WTC11 (cell line): ENCODE measurements around the gene RBM10. TPM values are rescaled to one million over a fixed set of nuclear protein-coding genes. Genes with fewer than 3 reads are reported as not detected.

ENCODE experiments used
- ATAC-seq: fragments of 200-7000 bp; cut with Tn5 transposase; 2 replicates; pipeline ENCODE4 v1.10.0; 2021; ENCODE audit warnings: mild to moderate bottlenecking, moderate library complexity
- CTCF ChIA-PET: fragments of 300-600 bp; sonication (Branson Sonifier 250); formaldehyde crosslinking; loops from one replicate; lab custom pipeline; 2021; ENCODE audit warnings: antibody characterized with exemption; lab: Charles Lee
- POLR2A ChIA-PET: fragments of 350-600 bp; sonication (Branson Sonifier 250); formaldehyde crosslinking; loops from one replicate; lab custom pipeline; 2021; ENCODE audit warnings: antibody characterized with exemption; lab: Charles Lee
- DNase-seq: peaks from one replicate; pipeline ENCODE4 v3.0.0; 2021; ENCODE audit warnings: low spot score
- H3K27ac Mint-ChIP-seq: 2 replicates; pipeline ENCODE4 v1.8.0; 2021; ENCODE audit warnings: mixed read lengths
- H3K27me3 Mint-ChIP-seq: 2 replicates; pipeline ENCODE4 v1.8.0; 2021; ENCODE audit warnings: low read depth, mild to moderate bottlenecking, moderate library complexity, mixed read lengths
- H3K36me3 Mint-ChIP-seq: 2 replicates; pipeline ENCODE4 v1.8.0; 2021; ENCODE audit warnings: mixed read lengths
- H3K4me1 Mint-ChIP-seq: 2 replicates; pipeline ENCODE4 v1.8.0; 2022; ENCODE audit warnings: mixed read lengths
- H3K4me3 Mint-ChIP-seq: 2 replicates; pipeline ENCODE4 v1.8.0; 2021; ENCODE audit warnings: mild to moderate bottlenecking, moderate library complexity, mixed read lengths
- H3K9me3 Mint-ChIP-seq: 2 replicates; pipeline ENCODE4 v1.8.0; 2021; ENCODE audit warnings: mixed read lengths
- ATF2 ChIP-seq: sonication (generic); formaldehyde crosslinking; IDR thresholded peaks from 2 replicates; pipeline ENCODE4 v1.8.1; 2022; ENCODE audit warnings: low read depth, missing genetic modification reagents, borderline replicate concordance
- CREM ChIP-seq: sonication (generic); formaldehyde crosslinking; IDR thresholded peaks from 2 replicates; pipeline ENCODE4 v1.8.1; 2022; ENCODE audit warnings: mild to moderate bottlenecking, missing genetic modification reagents, moderate library complexity
- EMX1 ChIP-seq: fragments of 250-450 bp; sonication (Bioruptor Pico); IDR thresholded peaks from 2 replicates; pipeline ENCODE4 v1.8.0; 2021; ENCODE audit warnings: mild to moderate bottlenecking
- ERG ChIP-seq: fragments of 250-450 bp; sonication (Bioruptor Pico); IDR thresholded peaks from 2 replicates; pipeline ENCODE4 v1.8.0; 2021; ENCODE audit warnings: mild to moderate bottlenecking
- FOXK1 ChIP-seq: sonication (generic); formaldehyde crosslinking; IDR thresholded peaks from 2 replicates; pipeline ENCODE4 v1.8.0; 2022; ENCODE audit warnings: mild to moderate bottlenecking, moderate library complexity, missing genetic modification reagents
- GABPB1 ChIP-seq: sonication (generic); formaldehyde crosslinking; IDR thresholded peaks from 2 replicates; pipeline ENCODE4 v1.8.1; 2023; ENCODE audit warnings: mild to moderate bottlenecking, missing genetic modification reagents
- GTF2I ChIP-seq: fragments of 250-450 bp; sonication (Bioruptor Pico); conservative IDR thresholded peaks from 2 replicates; pipeline ENCODE4 v1.4.0; 2021; ENCODE audit warnings: mild to moderate bottlenecking
- MXD4 ChIP-seq: fragments of 250-450 bp; sonication (Bioruptor Pico); IDR thresholded peaks from 2 replicates; pipeline ENCODE4 v1.8.0; 2021; ENCODE audit warnings: mild to moderate bottlenecking, moderate library complexity, borderline replicate concordance
- NFATC4 ChIP-seq: fragments of 250-450 bp; sonication (Bioruptor Pico); IDR thresholded peaks from 2 replicates; pipeline ENCODE4 v1.9.0; 2021; ENCODE audit warnings: mild to moderate bottlenecking
- NFE2L1 ChIP-seq: sonication (generic); formaldehyde crosslinking; IDR thresholded peaks from 2 replicates; pipeline ENCODE4 v1.8.1; 2023; ENCODE audit warnings: missing genetic modification reagents
- NR3C1 ChIP-seq: sonication (generic); formaldehyde crosslinking; conservative IDR thresholded peaks from 2 replicates; pipeline ENCODE4 v1.8.1; 2023; ENCODE audit warnings: low read depth, mild to moderate bottlenecking, missing genetic modification reagents
- PRRX2 ChIP-seq: fragments of 250-450 bp; sonication (Bioruptor Pico); IDR thresholded peaks from 2 replicates; pipeline ENCODE4 v1.8.0; 2021; ENCODE audit warnings: mild to moderate bottlenecking
- RELA ChIP-seq: sonication (generic); formaldehyde crosslinking; IDR thresholded peaks from 2 replicates; pipeline ENCODE4 v1.8.1; 2022; ENCODE audit warnings: missing genetic modification reagents, mild to moderate bottlenecking, borderline replicate concordance
- RORB ChIP-seq: fragments of 250-450 bp; sonication (Bioruptor Pico); IDR thresholded peaks from 2 replicates; pipeline ENCODE4 v1.9.0; 2021; ENCODE audit warnings: mild to moderate bottlenecking
- SMAD4 ChIP-seq: sonication (generic); formaldehyde crosslinking; IDR thresholded peaks from 2 replicates; pipeline ENCODE4 v1.8.0; 2022; ENCODE audit warnings: mild to moderate bottlenecking, missing genetic modification reagents
- TCF7 ChIP-seq: sonication (generic); formaldehyde crosslinking; IDR thresholded peaks from 2 replicates; pipeline ENCODE4 v1.8.0; 2022; ENCODE audit warnings: mild to moderate bottlenecking, low read depth, missing genetic modification reagents, moderate library complexity
- TEAD4 ChIP-seq: sonication (generic); formaldehyde crosslinking; IDR thresholded peaks from 2 replicates; pipeline ENCODE4 v1.8.0; 2022; ENCODE audit warnings: mild to moderate bottlenecking, missing genetic modification reagents
- TP53 ChIP-seq: sonication (generic); formaldehyde crosslinking; IDR thresholded peaks from 2 replicates; pipeline ENCODE4 v1.8.1; 2023; ENCODE audit warnings: mild to moderate bottlenecking, missing genetic modification reagents
- ZNF219 ChIP-seq: sonication (generic); formaldehyde crosslinking; IDR thresholded peaks from 2 replicates; pipeline ENCODE4 v1.8.0; 2023; ENCODE audit warnings: missing genetic modification reagents, mild to moderate bottlenecking, borderline replicate concordance
- ZNF232 ChIP-seq: sonication (generic); formaldehyde crosslinking; IDR thresholded peaks from 2 replicates; pipeline ENCODE4 v1.8.0; 2022; ENCODE audit warnings: mild to moderate bottlenecking, missing genetic modification reagents
- ZNF416 ChIP-seq: fragments of 250-450 bp; sonication (Bioruptor Pico); IDR thresholded peaks from 2 replicates; pipeline ENCODE4 v1.9.0; 2021; ENCODE audit warnings: mild to moderate bottlenecking, inconsistent platforms
- ZNF423 ChIP-seq: fragments of 250-450 bp; sonication (Bioruptor Pico); IDR thresholded peaks from 2 replicates; pipeline ENCODE4 v2.1.2; 2022; ENCODE audit warnings: mild to moderate bottlenecking, moderate library complexity
- ZSCAN18 ChIP-seq: fragments of 250-450 bp; sonication (Bioruptor Pico); IDR thresholded peaks from 2 replicates; pipeline ENCODE4 v2.1.2; 2022; ENCODE audit warnings: mild to moderate bottlenecking, moderate library complexity
- total RNA-seq: library from RNA; stranded (reverse); gene quantifications from 3 replicates; pipeline ENCODE4 v1.2.3, GENCODE V29; 2021
- TF ChIP-seq, protein P1 (sequence below): sonication (generic); formaldehyde crosslinking; IDR thresholded peaks from 2 replicates; pipeline ENCODE4 v1.8.0; 2023; ENCODE audit warnings: mild to moderate bottlenecking, missing genetic modification reagents
- TF ChIP-seq, protein P2 (sequence below): fragments of 250-450 bp; sonication (Bioruptor Pico); IDR thresholded peaks from 2 replicates; pipeline ENCODE4 v1.9.0; 2021; ENCODE audit warnings: mild to moderate bottlenecking, borderline replicate concordance
- TF ChIP-seq, protein P3 (sequence below): sonication (generic); formaldehyde crosslinking; IDR thresholded peaks from 2 replicates; pipeline ENCODE4 v1.8.0; 2022; ENCODE audit warnings: mild to moderate bottlenecking, missing genetic modification reagents

Gene RBM10
- total RNA-seq, 1 experiment from 2014 or later: 66.1 TPM

DNA sequence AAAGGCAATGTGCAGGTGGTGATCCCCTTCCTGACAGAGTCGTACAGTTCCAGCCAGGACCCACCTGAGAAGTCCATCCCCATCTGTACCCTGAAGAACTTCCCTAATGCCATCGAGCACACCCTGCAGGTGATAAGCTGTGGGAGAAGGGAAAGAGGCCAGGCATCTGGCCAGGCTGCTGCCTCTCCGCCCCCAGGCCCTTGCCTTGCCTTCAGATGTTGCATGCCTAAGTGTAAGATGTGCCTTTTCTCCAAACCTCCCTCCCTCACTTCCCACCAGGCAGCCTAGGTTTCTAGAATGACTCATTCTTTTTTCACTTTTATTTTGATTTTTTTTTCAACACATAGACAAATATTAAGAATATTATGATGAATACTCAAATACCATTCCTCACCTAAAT, 61.3 kb downstream of the RBM10 start:
- H3K4me3 Mint-ChIP-seq: no peak overlapping the region
- H3K36me3 Mint-ChIP-seq: peaks cover 79% of the 10 kb centered on the region
- ATAC-seq (no peak), DNase-seq (no peak)
- H3K27ac Mint-ChIP-seq: no peak overlapping the region
- H3K27me3 Mint-ChIP-seq: no peaks in the 10 kb centered on the region
- no peaks in the 10 kb centered on the region for H3K4me1 Mint-ChIP-seq
- TF ChIP-seq ERG: no peak
- no peak for TF ChIP-seq ZNF423 (CRISPR knock-in tag)
- no peak for TF ChIP-seq ZNF232 (CRISPR knock-in tag)
- TF ChIP-seq ZSCAN18 (CRISPR knock-in tag): no peak
- TF ChIP-seq NFATC4 (CRISPR knock-in tag): no peak
- TF ChIP-seq, protein P1, sequence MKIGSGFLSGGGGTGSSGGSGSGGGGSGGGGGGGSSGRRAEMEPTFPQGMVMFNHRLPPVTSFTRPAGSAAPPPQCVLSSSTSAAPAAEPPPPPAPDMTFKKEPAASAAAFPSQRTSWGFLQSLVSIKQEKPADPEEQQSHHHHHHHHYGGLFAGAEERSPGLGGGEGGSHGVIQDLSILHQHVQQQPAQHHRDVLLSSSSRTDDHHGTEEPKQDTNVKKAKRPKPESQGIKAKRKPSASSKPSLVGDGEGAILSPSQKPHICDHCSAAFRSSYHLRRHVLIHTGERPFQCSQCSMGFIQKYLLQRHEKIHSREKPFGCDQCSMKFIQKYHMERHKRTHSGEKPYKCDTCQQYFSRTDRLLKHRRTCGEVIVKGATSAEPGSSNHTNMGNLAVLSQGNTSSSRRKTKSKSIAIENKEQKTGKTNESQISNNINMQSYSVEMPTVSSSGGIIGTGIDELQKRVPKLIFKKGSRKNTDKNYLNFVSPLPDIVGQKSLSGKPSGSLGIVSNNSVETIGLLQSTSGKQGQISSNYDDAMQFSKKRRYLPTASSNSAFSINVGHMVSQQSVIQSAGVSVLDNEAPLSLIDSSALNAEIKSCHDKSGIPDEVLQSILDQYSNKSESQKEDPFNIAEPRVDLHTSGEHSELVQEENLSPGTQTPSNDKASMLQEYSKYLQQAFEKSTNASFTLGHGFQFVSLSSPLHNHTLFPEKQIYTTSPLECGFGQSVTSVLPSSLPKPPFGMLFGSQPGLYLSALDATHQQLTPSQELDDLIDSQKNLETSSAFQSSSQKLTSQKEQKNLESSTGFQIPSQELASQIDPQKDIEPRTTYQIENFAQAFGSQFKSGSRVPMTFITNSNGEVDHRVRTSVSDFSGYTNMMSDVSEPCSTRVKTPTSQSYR (CRISPR knock-in tag): no peak
- TF ChIP-seq RORB (CRISPR knock-in tag): no peak
- no peak for TF ChIP-seq NFE2L1 (CRISPR knock-in tag)
- TF ChIP-seq NR3C1: no peak
- TF ChIP-seq, protein P2, sequence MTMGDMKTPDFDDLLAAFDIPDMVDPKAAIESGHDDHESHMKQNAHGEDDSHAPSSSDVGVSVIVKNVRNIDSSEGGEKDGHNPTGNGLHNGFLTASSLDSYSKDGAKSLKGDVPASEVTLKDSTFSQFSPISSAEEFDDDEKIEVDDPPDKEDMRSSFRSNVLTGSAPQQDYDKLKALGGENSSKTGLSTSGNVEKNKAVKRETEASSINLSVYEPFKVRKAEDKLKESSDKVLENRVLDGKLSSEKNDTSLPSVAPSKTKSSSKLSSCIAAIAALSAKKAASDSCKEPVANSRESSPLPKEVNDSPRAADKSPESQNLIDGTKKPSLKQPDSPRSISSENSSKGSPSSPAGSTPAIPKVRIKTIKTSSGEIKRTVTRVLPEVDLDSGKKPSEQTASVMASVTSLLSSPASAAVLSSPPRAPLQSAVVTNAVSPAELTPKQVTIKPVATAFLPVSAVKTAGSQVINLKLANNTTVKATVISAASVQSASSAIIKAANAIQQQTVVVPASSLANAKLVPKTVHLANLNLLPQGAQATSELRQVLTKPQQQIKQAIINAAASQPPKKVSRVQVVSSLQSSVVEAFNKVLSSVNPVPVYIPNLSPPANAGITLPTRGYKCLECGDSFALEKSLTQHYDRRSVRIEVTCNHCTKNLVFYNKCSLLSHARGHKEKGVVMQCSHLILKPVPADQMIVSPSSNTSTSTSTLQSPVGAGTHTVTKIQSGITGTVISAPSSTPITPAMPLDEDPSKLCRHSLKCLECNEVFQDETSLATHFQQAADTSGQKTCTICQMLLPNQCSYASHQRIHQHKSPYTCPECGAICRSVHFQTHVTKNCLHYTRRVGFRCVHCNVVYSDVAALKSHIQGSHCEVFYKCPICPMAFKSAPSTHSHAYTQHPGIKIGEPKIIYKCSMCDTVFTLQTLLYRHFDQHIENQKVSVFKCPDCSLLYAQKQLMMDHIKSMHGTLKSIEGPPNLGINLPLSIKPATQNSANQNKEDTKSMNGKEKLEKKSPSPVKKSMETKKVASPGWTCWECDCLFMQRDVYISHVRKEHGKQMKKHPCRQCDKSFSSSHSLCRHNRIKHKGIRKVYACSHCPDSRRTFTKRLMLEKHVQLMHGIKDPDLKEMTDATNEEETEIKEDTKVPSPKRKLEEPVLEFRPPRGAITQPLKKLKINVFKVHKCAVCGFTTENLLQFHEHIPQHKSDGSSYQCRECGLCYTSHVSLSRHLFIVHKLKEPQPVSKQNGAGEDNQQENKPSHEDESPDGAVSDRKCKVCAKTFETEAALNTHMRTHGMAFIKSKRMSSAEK (CRISPR knock-in tag): no peak
- TF ChIP-seq GTF2I: no peak
- TF ChIP-seq EMX1 (CRISPR knock-in tag): no peak
- TF ChIP-seq TEAD4 (CRISPR knock-in tag): no peak
- TF ChIP-seq RELA (CRISPR knock-in tag): no peak
- no peak for TF ChIP-seq PRRX2 (CRISPR knock-in tag)
- no peak for TF ChIP-seq CREM (CRISPR knock-in tag)
- TF ChIP-seq ZNF416 (CRISPR knock-in tag): no peak
- TF ChIP-seq TP53: no peak
- ChIA-PET POLR2A (no interaction called here), CTCF (no interaction called here)
- H3K9me3 Mint-ChIP-seq: no peaks in the 10 kb centered on the region

DNA sequence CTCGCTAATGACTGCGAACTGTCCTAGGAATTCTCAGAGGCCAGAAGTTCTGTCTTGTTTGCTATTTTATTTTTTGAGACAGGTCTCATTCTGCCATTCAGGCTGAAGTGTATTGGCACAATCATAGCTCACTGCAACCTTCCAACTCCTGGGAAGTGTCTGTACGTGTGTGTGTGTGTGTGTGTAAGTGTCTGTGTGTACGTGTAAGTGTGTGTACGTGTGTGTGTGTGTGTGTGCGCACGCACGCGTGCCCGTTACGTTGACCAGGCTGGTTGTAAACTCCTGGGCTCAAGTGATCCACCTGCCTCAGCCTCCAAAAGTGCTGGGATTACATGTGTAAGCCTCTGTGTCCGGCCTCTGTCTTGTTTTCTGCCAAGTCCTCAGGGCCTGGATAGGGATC, 63.1 kb downstream of the RBM10 start:
- Mint-ChIP-seq H3K27me3 (no peaks in the 10 kb centered on the region), H3K4me3 (no peak overlapping the region), H3K4me1 (no peaks in the 10 kb centered on the region), H3K27ac (no peak overlapping the region), H3K9me3 (no peaks in the 10 kb centered on the region), H3K36me3 (peaks cover 81% of the 10 kb centered on the region)
- ChIA-PET CTCF (no interaction called here), POLR2A (no interaction called here)
- DNase-seq (no peak), ATAC-seq (no peak)
- TF ChIP-seq GTF2I: no peak
- no peak for TF ChIP-seq ZNF219
- no peak for TF ChIP-seq FOXK1 (CRISPR knock-in tag)
- no peak for TF ChIP-seq SMAD4
- no peak for TF ChIP-seq MXD4 (CRISPR knock-in tag)
- no peak for TF ChIP-seq GABPB1 (CRISPR knock-in tag)
- TF ChIP-seq TCF7 (CRISPR knock-in tag): no peak
- no peak for TF ChIP-seq ATF2 (CRISPR knock-in tag)
- TF ChIP-seq, protein P3, sequence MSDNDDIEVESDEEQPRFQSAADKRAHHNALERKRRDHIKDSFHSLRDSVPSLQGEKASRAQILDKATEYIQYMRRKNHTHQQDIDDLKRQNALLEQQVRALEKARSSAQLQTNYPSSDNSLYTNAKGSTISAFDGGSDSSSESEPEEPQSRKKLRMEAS: no peak
